Epithelial cell of proximal tubule (primary cell): ENCODE data around the gene RBM48. TPM values are rescaled to one million over a fixed set of nuclear protein-coding genes. Genes with fewer than 3 reads are reported as not detected.

ENCODE experiments used
- total RNA-seq: library from RNA; depleted of rRNA; stranded (reverse); fragments of >200 nt; gene quantifications from 2 replicates; pipeline ENCODE4 v1.2.3, GENCODE V29; 2015

Gene RBM48
- total RNA-seq, 1 donor from 2014 or later: 6.6 TPM

Other genes with a start within 250 kb of the RBM48 start
- 12.8 and 23.2 TPM in 2 replicates for gene GATAD1, start 81.3 kb upstream of the RBM48 start, total RNA-seq
- gene ERVW-1, start 50.8 kb upstream of the RBM48 start, total RNA-seq: not detected in 2 replicates
- gene PEX1, start 275 bp upstream of the RBM48 start, total RNA-seq: 11.2 and 11.5 TPM in 2 replicates
- gene FAM133B, start 61.6 kb downstream of the RBM48 start, total RNA-seq: 14.3 and 20.2 TPM in 2 replicates